ENCODE results near the gene RTTN. TPM values are rescaled to one million over a fixed set of nuclear protein-coding genes. Genes with fewer than 3 reads are reported as not detected.

The RTTN gene
- total RNA-seq, 2 experiments from 2014 or later: 21.4 to 25.5 TPM

GRCh38 chr18:70165936-70166335 lies 39.6 kb downstream of the RTTN start:
- DNase-seq (no peak), ATAC-seq (ENCODE audit: poor library complexity) (no peak)
- intact Hi-C loops (cut with DNase I, micrococcal nuclease): no loop called here
- Mint-ChIP-seq H3K9me3 (no peaks in the 10 kb centered on the region), H3K27ac (no peak overlapping the region), H3K4me3 (no peak overlapping the region), H3K27me3 (no peaks in the 10 kb centered on the region), H3K4me1 (ENCODE audit: low read depth) (peaks cover 5% of the 10 kb centered on the region), H3K36me3 (ENCODE audit: low read depth) (peaks cover 65% of the 10 kb centered on the region)
- peaks cover 20% of the 10 kb centered on the region for H3K36me3 ChIP-seq (ENCODE audit: insufficient read depth, low read length)
- TF ChIP-seq CTCF (IDR thresholded peaks at IDR 0.05): no peak
- H3K27ac ChIP-seq (ENCODE audit: low read depth in 1 of 2, low read length in 2 of 2): no peak overlapping the region
- no peaks in the 10 kb centered on the region for H3K9me3 ChIP-seq (ENCODE audit: control insufficient read depth in 1 of 2, insufficient read depth in 1 of 2, low read length in 2 of 2)
- H3K4me1 ChIP-seq (ENCODE audit: insufficient read depth, low read length): no peaks in the 10 kb centered on the region
- H3K4me3 ChIP-seq (ENCODE audit: low read length): no peak overlapping the region
- ChIA-PET POLR2A (no interaction called here), CTCF (no interaction called here)
- H3K27me3 ChIP-seq (ENCODE audit: control insufficient read depth in 1 of 2, insufficient read depth in 2 of 2, low read length in 2 of 2): no peaks in the 10 kb centered on the region

- no peaks in the 10 kb centered on the region for H3K27me3 Mint-ChIP-seq
- CTCF ChIA-PET: no interaction called here
- no peaks in the 10 kb centered on the region for H3K9me3 Mint-ChIP-seq
- Histone ChIP-seq H3K36me3 (ENCODE audit: insufficient read depth, low read length) (peaks cover 20% of the 10 kb centered on the region), H3K9me3 (ENCODE audit: control insufficient read depth in 1 of 2, insufficient read depth in 1 of 2, low read length in 2 of 2) (no peaks in the 10 kb centered on the region), H3K27me3 (ENCODE audit: control insufficient read depth in 1 of 2, insufficient read depth in 2 of 2, low read length in 2 of 2) (no peaks in the 10 kb centered on the region), H3K27ac (ENCODE audit: low read depth in 1 of 2, low read length in 2 of 2) (no peak overlapping the region), H3K4me3 (ENCODE audit: low read length) (no peak overlapping the region), H3K4me1 (ENCODE audit: insufficient read depth, low read length) (no peaks in the 10 kb centered on the region)
- no peak for ATAC-seq (ENCODE audit: poor library complexity)
- POLR2A ChIA-PET: no interaction called here
- no peak overlapping the region for H3K27ac Mint-ChIP-seq
- H3K4me1 Mint-ChIP-seq (ENCODE audit: low read depth): peaks cover 14% of the 10 kb centered on the region
- H3K36me3 Mint-ChIP-seq (ENCODE audit: low read depth): peaks cover 92% of the 10 kb centered on the region
- no peak overlapping the region for H3K4me3 Mint-ChIP-seq
- intact Hi-C loops (cut with DNase I, micrococcal nuclease): no loop called here
- no peak for TF ChIP-seq CTCF (IDR thresholded peaks at IDR 0.05)
- no peak for DNase-seq
Observed at GRCh38 chr18:70160073-70160678, 45.3 kb downstream of the RTTN start.

GRCh38 chr18:70158992-70159717 lies 46.3 kb downstream of the RTTN start:
- Mint-ChIP-seq H3K36me3 (ENCODE audit: low read depth) (peaks cover 94% of the 10 kb centered on the region), H3K27ac (no peak overlapping the region), H3K4me1 (ENCODE audit: low read depth) (peaks cover 14% of the 10 kb centered on the region), H3K9me3 (no peaks in the 10 kb centered on the region), H3K27me3 (no peaks in the 10 kb centered on the region), H3K4me3 (no peak overlapping the region)
- intact Hi-C loops (cut with DNase I, micrococcal nuclease): no loop called here
- POLR2A ChIA-PET: no interaction called here
- DNase-seq: no peak
- no peaks in the 10 kb centered on the region for H3K27me3 ChIP-seq (ENCODE audit: control insufficient read depth in 1 of 2, insufficient read depth in 2 of 2, low read length in 2 of 2)
- no peak overlapping the region for H3K27ac ChIP-seq (ENCODE audit: low read depth in 1 of 2, low read length in 2 of 2)
- ATAC-seq (ENCODE audit: poor library complexity): no peak
- CTCF ChIA-PET: no interaction called here
- no peak overlapping the region for H3K4me3 ChIP-seq (ENCODE audit: low read length)
- H3K4me1 ChIP-seq (ENCODE audit: insufficient read depth, low read length): no peaks in the 10 kb centered on the region
- no peak for TF ChIP-seq CTCF (IDR thresholded peaks at IDR 0.05)
- peaks cover 20% of the 10 kb centered on the region for H3K36me3 ChIP-seq (ENCODE audit: insufficient read depth, low read length)
- no peaks in the 10 kb centered on the region for H3K9me3 ChIP-seq (ENCODE audit: control insufficient read depth in 1 of 2, insufficient read depth in 1 of 2, low read length in 2 of 2)
